ENCODE measurements around the gene PLXNA2.

Gene PLXNA2, protein sequence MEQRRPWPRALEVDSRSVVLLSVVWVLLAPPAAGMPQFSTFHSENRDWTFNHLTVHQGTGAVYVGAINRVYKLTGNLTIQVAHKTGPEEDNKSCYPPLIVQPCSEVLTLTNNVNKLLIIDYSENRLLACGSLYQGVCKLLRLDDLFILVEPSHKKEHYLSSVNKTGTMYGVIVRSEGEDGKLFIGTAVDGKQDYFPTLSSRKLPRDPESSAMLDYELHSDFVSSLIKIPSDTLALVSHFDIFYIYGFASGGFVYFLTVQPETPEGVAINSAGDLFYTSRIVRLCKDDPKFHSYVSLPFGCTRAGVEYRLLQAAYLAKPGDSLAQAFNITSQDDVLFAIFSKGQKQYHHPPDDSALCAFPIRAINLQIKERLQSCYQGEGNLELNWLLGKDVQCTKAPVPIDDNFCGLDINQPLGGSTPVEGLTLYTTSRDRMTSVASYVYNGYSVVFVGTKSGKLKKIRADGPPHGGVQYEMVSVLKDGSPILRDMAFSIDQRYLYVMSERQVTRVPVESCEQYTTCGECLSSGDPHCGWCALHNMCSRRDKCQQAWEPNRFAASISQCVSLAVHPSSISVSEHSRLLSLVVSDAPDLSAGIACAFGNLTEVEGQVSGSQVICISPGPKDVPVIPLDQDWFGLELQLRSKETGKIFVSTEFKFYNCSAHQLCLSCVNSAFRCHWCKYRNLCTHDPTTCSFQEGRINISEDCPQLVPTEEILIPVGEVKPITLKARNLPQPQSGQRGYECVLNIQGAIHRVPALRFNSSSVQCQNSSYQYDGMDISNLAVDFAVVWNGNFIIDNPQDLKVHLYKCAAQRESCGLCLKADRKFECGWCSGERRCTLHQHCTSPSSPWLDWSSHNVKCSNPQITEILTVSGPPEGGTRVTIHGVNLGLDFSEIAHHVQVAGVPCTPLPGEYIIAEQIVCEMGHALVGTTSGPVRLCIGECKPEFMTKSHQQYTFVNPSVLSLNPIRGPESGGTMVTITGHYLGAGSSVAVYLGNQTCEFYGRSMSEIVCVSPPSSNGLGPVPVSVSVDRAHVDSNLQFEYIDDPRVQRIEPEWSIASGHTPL (N-terminal part only)

DNA sequence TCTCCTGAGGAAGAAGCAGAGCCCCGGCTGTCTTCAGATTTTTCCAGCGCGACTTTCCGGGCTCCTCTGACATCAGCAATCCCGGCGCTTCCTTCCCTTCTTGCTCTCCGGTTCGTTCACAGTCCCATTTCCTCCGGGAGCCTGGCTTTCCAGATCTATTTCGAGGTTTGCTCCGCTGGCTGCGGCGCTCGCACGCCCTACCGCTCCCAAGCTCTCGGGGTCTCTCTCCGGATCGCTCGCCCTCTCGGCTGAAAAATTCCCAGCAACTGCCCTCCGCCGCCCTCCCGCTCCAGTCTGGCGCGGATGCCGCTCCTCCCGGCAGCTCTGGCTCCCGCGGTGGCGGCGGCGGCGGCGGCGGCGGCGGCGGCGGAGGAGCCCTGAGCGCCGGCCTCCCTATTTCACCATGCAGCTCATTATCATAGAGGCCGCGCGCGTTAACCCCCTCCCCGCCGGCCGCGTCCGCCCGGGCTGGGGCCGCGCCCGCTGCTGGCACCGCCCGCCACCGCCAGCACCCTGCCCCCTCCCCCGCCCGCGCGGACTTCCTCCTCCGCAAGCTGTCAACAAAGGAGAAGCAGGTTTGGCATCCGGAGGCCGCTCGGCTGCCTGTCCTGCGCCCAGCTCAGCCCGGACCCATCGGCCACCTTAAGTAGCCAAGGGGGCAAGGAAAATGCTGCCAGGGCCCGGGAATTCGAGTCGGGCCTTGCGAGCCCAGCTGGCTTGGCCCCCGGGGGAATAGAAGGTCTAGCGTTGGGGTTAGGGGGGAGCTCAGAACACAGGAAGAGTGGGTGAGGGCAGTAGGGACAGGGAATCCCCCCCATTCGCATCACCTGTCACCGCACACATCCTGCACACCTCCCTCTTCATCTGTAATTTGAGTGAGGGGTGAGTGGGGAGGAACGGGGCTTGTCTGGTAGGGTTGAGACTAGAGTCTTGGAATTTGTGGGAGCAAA, at the start of gene PLXNA2:
Gene PLXNA2 (minus strand): TSS at position 418 of the 950 bp plus-strand sequence. CDS start 26,462 bp downstream, outside the sequence.
- no peaks in the 10 kb centered on the region for H3K9me3 Mint-ChIP-seq
- peaks cover 39% of the 10 kb centered on the region for H3K27me3 Mint-ChIP-seq
- H3K27ac Mint-ChIP-seq, result no peak within 1 kb of the TSS
- peak; percentile 57 for ATAC-seq
- peaks cover 12% of the 10 kb centered on the region for H3K4me1 Mint-ChIP-seq
- no peaks in the 10 kb centered on the region for H3K36me3 Mint-ChIP-seq (ENCODE audit: low read depth)
- H3K4me3 Mint-ChIP-seq, result peak within 1 kb of the TSS; percentile 75
- peak; percentile 59 for DNase-seq

DNA sequence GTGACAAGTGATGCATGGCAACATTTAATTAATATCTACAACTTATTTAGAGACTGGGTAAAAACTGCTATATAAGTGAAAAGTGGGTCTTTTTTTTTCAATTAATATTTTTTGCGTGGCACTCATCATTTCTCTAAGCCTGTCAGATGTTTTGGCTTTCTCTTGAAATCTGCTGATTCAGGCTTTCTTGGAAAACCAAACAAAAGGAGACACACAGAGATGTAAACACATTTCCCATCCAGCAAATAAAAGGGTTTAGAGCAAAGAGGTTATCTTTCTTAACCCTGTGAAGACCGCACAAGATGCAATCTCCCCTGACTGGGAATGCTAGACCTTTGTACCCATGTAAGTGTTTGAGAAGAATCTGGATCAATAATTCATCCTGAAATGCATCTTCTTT, 48.7 kb upstream of the PLXNA2 start:
- no peak for DNase-seq
- Mint-ChIP-seq H3K4me3 (no peak overlapping the region), H3K27ac (no peak overlapping the region), H3K27me3 (peaks cover 13% of the 10 kb centered on the region), H3K4me1 (no peaks in the 10 kb centered on the region), H3K36me3 (ENCODE audit: low read depth) (no peaks in the 10 kb centered on the region), H3K9me3 (no peaks in the 10 kb centered on the region)
- ATAC-seq, result no peak

DNA sequence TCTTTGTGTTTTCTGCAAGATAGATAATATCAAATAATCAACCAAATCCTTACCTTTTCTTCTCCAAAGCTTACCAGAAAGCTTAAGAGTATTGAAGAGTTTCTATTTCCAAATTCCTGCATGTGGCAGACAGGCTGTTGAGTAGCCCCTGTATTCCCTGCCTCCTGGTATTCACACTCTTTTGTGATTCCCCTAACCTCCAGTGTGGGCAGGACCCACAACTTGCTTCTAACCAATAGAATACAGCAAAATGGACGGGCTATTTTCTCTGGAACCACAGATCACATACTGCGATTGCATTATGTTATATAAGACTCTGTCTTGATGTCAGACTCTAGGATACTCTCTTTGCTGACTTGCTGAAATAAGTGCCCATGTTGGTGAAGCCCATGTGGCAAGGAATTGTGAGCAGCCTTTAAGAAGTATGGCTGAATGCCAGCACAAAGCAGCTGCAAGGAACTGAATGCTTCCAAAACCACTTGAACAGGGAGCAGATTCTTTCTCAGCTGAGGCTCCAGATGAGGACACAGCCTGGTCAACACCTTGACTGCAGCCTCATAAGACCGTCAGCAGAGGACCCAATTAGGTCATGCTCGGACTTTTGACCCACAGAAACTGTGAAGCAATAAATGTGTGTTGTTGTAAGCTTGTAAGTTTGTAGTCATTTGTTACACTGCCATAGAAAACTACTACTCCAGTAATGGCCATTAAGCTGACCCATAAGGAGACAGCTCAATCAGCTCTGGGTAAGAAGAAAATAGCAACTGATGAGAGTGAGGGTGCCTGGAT, 47.9 kb upstream of the PLXNA2 start:
- no peak for ATAC-seq
- H3K27ac Mint-ChIP-seq, result no peak overlapping the region
- no peak overlapping the region for H3K4me3 Mint-ChIP-seq
- H3K9me3 Mint-ChIP-seq, result no peaks in the 10 kb centered on the region
- no peak for DNase-seq
- peaks cover 11% of the 10 kb centered on the region for H3K27me3 Mint-ChIP-seq
- no peaks in the 10 kb centered on the region for H3K4me1 Mint-ChIP-seq
- no peaks in the 10 kb centered on the region for H3K36me3 Mint-ChIP-seq (ENCODE audit: low read depth)

DNA sequence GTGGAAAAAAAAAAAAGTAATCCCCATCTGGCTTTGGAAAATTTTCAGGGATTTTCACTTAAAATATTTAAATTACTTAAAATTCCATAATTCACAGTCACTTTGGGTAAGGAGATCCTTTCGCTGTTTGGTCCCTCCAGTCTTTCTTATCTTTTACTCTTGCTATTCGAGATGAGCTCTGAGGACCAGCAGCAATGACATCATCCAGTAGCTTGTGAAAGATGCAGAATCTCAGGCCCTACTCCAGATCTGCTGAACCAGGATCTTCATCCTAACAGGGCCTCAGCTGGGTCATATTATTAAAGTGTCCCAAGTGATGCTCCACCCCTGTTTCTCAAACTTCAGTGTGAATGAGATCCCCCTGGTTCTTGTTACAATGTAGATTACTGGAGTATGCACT, 46.9 kb upstream of the PLXNA2 start:
- Mint-ChIP-seq H3K27me3 (peaks cover 8% of the 10 kb centered on the region), H3K27ac (no peak overlapping the region), H3K9me3 (no peaks in the 10 kb centered on the region), H3K4me3 (no peak overlapping the region), H3K36me3 (ENCODE audit: low read depth) (no peaks in the 10 kb centered on the region), H3K4me1 (no peaks in the 10 kb centered on the region)
- DNase-seq (no peak), ATAC-seq (no peak)

DNA sequence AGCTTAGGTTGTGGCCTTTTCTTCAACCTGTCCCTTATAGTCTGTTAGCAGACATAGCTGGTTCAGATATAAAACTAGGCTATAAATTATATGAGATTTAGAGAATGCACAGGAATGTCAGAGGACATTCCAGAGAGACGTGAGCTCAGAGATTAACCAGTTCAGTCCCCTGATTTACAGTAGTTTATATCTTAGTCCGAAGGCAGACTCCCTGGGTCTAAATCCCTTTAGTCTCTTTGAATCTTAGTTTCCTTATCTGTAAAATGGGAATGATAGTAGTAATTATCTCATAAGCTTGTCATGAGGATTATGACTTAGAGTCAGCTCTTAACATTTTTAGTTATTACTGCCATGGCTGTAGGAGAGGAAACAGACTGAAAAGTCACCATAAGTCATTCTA, 45.5 kb upstream of the PLXNA2 start:
- H3K4me1 Mint-ChIP-seq, result no peaks in the 10 kb centered on the region
- no peak for ATAC-seq
- no peaks in the 10 kb centered on the region for H3K36me3 Mint-ChIP-seq (ENCODE audit: low read depth)
- H3K4me3 Mint-ChIP-seq, result no peak overlapping the region
- no peak for DNase-seq
- H3K27me3 Mint-ChIP-seq, result peaks cover 4% of the 10 kb centered on the region
- no peak overlapping the region for H3K27ac Mint-ChIP-seq
- no peaks in the 10 kb centered on the region for H3K9me3 Mint-ChIP-seq

DNA sequence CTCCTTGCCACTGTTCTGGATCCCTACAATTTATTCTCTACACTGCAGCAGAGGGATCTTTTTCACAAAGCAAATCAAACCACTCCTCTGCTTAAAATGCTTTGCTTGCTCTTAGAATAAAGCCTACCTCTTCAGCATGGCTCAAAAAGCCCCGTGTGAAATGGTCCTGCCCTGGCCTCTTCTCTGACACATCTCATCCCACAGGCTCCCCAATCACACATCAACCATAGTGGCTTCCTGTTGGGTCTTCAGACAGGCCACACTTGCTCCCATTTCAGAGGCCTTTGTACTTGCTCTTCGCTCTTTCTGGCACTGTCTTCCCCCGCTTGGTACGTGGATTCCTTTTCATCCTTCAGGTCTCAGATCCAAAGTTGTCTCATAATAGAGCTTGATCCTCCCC, 44.3 kb upstream of the PLXNA2 start:
- H3K27me3 Mint-ChIP-seq, result peaks cover 4% of the 10 kb centered on the region
- ATAC-seq (no peak), DNase-seq (no peak)
- H3K9me3 Mint-ChIP-seq, result no peaks in the 10 kb centered on the region
- H3K4me3 Mint-ChIP-seq, result no peak overlapping the region
- H3K36me3 Mint-ChIP-seq (ENCODE audit: low read depth), result no peaks in the 10 kb centered on the region
- no peaks in the 10 kb centered on the region for H3K4me1 Mint-ChIP-seq
- no peak overlapping the region for H3K27ac Mint-ChIP-seq

DNA sequence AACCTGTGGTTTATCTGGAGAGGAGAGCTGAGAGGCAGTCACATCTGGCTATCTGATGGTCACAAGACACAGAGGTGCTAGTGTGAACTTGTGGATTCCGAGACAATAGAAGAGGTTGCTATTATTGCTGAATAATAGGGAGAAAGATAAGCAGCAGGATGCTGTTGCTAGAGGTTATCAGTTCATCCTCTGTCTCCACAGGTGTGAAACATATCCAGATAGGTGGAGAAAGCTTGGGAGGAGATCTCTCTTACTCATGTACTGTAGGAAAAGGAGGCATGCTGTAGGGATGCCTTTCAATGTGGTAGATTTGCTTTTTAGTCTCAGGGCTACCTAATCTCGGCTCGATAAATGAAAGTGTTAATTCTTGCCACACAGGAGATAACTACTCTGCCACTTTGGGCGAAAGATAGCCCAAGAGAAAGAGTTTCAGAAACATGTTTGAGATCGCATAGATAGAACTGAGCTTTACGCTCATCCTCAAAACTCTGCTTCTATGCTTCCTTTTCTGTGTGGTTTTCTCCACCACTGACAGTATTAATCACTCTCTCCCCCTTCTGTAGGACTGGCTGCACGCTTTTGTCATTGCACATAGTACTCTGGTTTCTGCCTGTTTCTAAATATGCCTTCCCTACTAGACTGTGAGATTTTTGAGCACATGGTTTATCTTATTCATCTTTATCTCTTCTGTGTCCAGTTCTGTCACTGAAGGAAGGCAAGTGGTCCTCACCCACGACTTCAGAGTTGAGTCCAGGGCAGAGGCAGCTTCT, 36.7 kb upstream of the PLXNA2 start:
- no peaks in the 10 kb centered on the region for H3K36me3 Mint-ChIP-seq (ENCODE audit: low read depth)
- H3K4me3 Mint-ChIP-seq, result no peak overlapping the region
- peaks cover 14% of the 10 kb centered on the region for H3K27me3 Mint-ChIP-seq
- no peaks in the 10 kb centered on the region for H3K9me3 Mint-ChIP-seq
- DNase-seq (no peak), ATAC-seq (no peak)
- no peaks in the 10 kb centered on the region for H3K4me1 Mint-ChIP-seq
- no peak overlapping the region for H3K27ac Mint-ChIP-seq

DNA sequence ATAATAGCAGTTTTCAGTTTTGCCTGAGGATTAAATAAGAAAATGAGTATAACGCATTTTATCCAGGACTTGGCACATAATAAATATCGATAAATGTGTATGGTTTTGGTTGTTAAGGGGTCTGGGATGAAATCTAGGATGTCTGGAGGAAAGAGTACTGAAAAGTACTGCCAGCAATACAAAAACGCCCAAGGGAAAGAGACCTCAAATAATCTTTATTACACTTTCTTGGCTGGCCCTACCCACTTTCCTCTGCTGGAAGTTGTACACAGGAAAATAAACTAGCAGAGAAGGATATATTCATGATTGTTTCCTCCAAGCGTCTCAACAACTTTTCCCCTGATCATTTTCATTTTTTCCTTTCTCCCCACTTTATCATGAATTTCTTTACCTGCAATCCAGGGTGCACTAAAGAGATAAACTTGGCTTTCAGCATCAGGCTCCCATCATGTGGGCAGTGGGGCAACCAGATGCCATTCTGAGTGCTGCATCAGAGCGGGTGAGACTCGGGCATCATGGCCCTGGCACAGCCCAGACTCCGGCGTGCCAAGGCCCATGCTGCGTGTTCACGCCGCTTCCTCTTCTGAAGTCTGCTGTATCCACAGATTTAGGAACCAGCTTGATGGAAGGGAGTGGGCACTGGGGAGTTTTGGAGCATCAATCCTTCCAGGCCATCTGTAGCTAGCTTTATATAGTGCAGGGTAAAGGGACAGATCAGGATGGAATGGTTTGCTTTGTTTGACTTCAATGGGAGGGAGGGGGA, 35.8 kb upstream of the PLXNA2 start:
- H3K36me3 Mint-ChIP-seq (ENCODE audit: low read depth), result no peaks in the 10 kb centered on the region
- H3K27me3 Mint-ChIP-seq, result peaks cover 15% of the 10 kb centered on the region
- DNase-seq (no peak), ATAC-seq (no peak)
- no peaks in the 10 kb centered on the region for H3K4me1 Mint-ChIP-seq
- H3K9me3 Mint-ChIP-seq, result no peaks in the 10 kb centered on the region
- no peak overlapping the region for H3K27ac Mint-ChIP-seq
- H3K4me3 Mint-ChIP-seq, result no peak overlapping the region

DNA sequence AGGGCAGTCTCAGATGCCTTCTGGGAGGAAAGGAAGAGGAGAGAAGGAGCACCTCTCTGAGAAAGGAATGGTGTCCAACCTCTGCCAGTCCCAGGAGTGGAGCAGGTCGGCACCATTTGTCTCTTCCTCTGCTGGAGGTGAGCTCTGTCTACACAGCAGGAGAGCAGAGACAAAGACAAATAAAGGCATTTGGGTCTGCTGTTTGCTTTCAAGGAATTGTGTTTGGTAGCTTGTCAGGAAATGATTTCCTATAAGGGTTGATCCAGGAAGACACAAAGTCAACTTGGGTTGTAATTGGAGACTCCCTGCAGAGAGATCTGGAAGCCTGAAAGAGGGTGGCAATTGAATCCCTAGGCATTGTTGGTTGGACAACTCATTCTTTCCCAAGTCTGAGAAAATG, 34.5 kb upstream of the PLXNA2 start:
- DNase-seq, result no peak
- Mint-ChIP-seq H3K27ac (no peak overlapping the region), H3K27me3 (peaks cover 22% of the 10 kb centered on the region), H3K36me3 (ENCODE audit: low read depth) (no peaks in the 10 kb centered on the region), H3K4me1 (no peaks in the 10 kb centered on the region), H3K4me3 (no peak overlapping the region), H3K9me3 (no peaks in the 10 kb centered on the region)
- ATAC-seq, result no peak

DNA sequence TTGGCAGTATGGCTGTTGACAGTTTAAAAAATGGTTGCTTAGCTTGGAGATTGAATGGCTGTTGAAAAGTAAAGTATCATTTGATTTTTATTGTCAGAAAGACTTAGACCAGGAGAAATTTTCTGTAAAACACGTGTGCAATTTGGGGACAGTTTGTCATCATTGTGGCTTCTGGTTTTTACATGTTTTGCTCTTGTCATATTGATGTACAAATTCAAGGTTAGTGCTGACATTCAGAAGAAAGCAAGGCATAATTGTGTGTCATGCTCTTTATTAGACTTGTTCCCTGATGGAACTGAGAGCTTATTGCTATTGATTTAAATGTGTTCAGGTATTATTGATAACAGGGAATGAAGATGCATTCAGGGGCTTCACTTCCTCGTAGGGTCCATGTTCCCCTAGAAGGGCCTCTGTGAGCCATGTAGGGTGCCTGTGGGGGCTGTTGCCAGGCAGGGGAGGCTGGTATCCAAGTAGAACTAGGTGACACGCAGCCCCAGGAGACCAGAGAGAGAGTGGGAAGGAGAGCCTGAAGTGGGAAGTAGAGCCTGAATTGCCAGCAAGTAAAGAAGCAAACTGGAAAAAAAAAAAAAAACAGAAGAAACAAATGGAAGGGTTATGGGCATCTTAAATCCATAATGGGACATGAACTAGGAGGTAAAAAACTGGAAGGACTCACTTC, 32.7 kb upstream of the PLXNA2 start:
- H3K4me3 Mint-ChIP-seq, result no peak overlapping the region
- H3K27ac Mint-ChIP-seq, result no peak overlapping the region
- H3K9me3 Mint-ChIP-seq, result no peaks in the 10 kb centered on the region
- peaks cover 20% of the 10 kb centered on the region for H3K27me3 Mint-ChIP-seq
- DNase-seq (no peak), ATAC-seq (no peak)
- no peaks in the 10 kb centered on the region for H3K36me3 Mint-ChIP-seq (ENCODE audit: low read depth)
- no peaks in the 10 kb centered on the region for H3K4me1 Mint-ChIP-seq

DNA sequence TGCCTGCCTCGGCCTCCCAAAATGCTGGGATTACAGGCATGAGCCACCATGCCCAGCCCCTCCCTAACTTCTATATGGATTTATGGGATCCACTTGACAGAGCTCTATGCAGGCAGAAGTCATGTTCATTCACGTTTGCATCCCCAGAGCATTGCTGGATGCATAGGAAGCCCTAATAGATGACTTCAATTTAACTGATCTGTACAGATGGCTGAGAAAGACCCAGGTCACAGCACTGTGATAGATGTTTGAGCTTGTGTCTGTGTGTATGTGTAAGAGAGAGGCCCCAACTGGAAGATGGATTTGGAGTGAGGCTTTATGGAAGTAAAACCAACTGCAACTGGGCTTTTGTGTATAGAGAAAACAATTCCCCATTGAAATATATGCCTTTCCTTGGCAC, 30.9 kb upstream of the PLXNA2 start:
- Mint-ChIP-seq H3K4me1 (no peaks in the 10 kb centered on the region), H3K36me3 (ENCODE audit: low read depth) (no peaks in the 10 kb centered on the region), H3K4me3 (no peak overlapping the region), H3K27me3 (peaks cover 29% of the 10 kb centered on the region), H3K9me3 (no peaks in the 10 kb centered on the region), H3K27ac (no peak overlapping the region)
- DNase-seq (no peak), ATAC-seq (no peak)
